Body of pancreas (tissue), 4 donors: ENCODE results near the gene PSMA3. TPM values are rescaled to one million over a fixed set of nuclear protein-coding genes. Genes with fewer than 3 reads are reported as not detected.

Experiments used
- ATAC-seq: fragments of 150-250 bp; one replicate; pipeline ENCODE4 v1.9.1; 2016
- DNase-seq, 4 donors: peaks; one replicate each; pipeline ENCODE4 v3.0.0-alpha.2; 2019
- H3K27ac ChIP-seq, 4 donors: fragments of 200-600 bp; sonication (generic); 1 replicate in 3 of 4; 2 replicates in 1 of 4; pipeline versions ENCODE4 v1.5.1 to v1.6.1; 2016 to 2019; ENCODE audit warnings: mild to moderate bottlenecking in 1 of 4, mixed read lengths in 1 of 4, moderate library complexity in 1 of 4
- H3K27me3 ChIP-seq, 2 donors: fragments of 200-600 bp; sonication (generic); one replicate each; pipeline ENCODE4 v1.6.0; 2016; ENCODE audit warnings: mild to moderate bottlenecking in 1 of 2
- H3K36me3 ChIP-seq, 2 donors: fragments of 200-600 bp; sonication (generic); replicated peaks in 1 of 2; 2 replicates each; pipeline ENCODE4 v1.5.1; 2016; ENCODE audit warnings: low read depth in 2 of 2; ENCODE audit not compliant: insufficient read depth in 1 of 2
- H3K4me1 ChIP-seq: fragments of 200-600 bp; sonication (generic); one replicate; pipeline ENCODE4 v1.6.0; 2016
- H3K4me3 ChIP-seq, 2 donors: fragments of 200-600 bp; sonication (generic); 1 replicate in 1 of 2; 2 replicates in 1 of 2; pipeline ENCODE4 v1.5.1; 2016 to 2019
- H3K9me3 ChIP-seq, 3 donors: fragments of 200-600 bp; sonication (generic); 1 replicate in 2 of 3; 2 replicates in 1 of 3; pipeline ENCODE4 v1.5.1; 2016
- CTCF ChIP-seq, 7 experiments: fragments of 450-650 bp in 4 of 7; fragments of 200-600 bp in 3 of 7; sonication (generic) in 3 of 7; IDR thresholded peaks; one replicate each; pipeline ENCODE4 v1.5.1; 2016 to 2019; ENCODE audit warnings: antibody characterized with exemption in 7 of 7
- POLR2A ChIP-seq, 3 donors: fragments of 450-650 bp; IDR thresholded peaks; one replicate each; pipeline ENCODE4 v1.6.1; 2016; ENCODE audit warnings: antibody characterized with exemption in 3 of 3, mild to moderate bottlenecking in 2 of 3
- WGBS, 2 donors: methylation state at CpG; one replicate each; pipeline ENCODE4 v1.1.5; 2017; 5-methylcytosine and 5-hydroxymethylcytosine counted together
- intact Hi-C: fragments of 100-400 bp; cut with DNase I; formaldehyde crosslinking; loops from one replicate; pipeline ENCODE4 v1.15.1; 2023
- total RNA-seq, 2 donors: library from RNA; depleted of rRNA; stranded (reverse); fragments of >200 nt; gene quantifications; one replicate each; pipeline ENCODE4 v1.1.0, GENCODE V29; 2016

Gene PSMA3
- total RNA-seq, 2 donors from 2014 or later, result 59.7 to 77.0 TPM

GRCh38 chr14:58276208-58276607 lies 31.6 kb downstream of the PSMA3 start:
- no peak for DNase-seq
- H3K4me3 ChIP-seq, result no peak overlapping the region
- 88 to 92% methylated on average over 1 of the region's 1 CpG for WGBS, 2 donors
- no peak overlapping the region for H3K27ac ChIP-seq
- H3K27me3 ChIP-seq, result no peaks in the 10 kb centered on the region
- peaks cover 30% of the 10 kb centered on the region for H3K4me1 ChIP-seq
- H3K9me3 ChIP-seq, result no peaks in the 10 kb centered on the region
- no peak for ATAC-seq
- intact Hi-C loops, result no loop called here
- TF ChIP-seq CTCF (IDR thresholded peaks at IDR 0.05), result no peak
- no peak for TF ChIP-seq POLR2A (IDR thresholded peaks at IDR 0.05)
- H3K36me3 ChIP-seq, result peaks cover 0 to 6% of the 10 kb centered on the region in 2 donors

GRCh38 chr14:58278177-58278576 lies 33.5 kb downstream of the PSMA3 start:
- 95 to 97% methylated on average over 8 of the region's 8 CpGs for WGBS, 2 donors

GRCh38 chr14:58280954-58281787 lies 36.5 kb downstream of the PSMA3 start:
- Histone ChIP-seq H3K9me3 (no peaks in the 10 kb centered on the region), H3K36me3 (peaks cover 0 to 4% of the 10 kb centered on the region in 2 donors), H3K27ac (peak overlapping the region in 3 of 4 donors; percentile 35 to 81 (median 67)), H3K27me3 (no peaks in the 10 kb centered on the region), H3K4me1 (peaks cover 38% of the 10 kb centered on the region), H3K4me3 (no peak overlapping the region)
- DNase-seq (peak in 2 of 4 donors; percentile 31 to 61), ATAC-seq (peak; percentile 67)
- intact Hi-C loops, result no loop called here
- no peak for TF ChIP-seq CTCF (IDR thresholded peaks at IDR 0.05)
- 35 to 39% methylated on average over 4 of the region's 4 CpGs for WGBS, 2 donors

More at GRCh38 chr14:58278177-58278576, 33.5 kb downstream of the PSMA3 start:
- no peak for TF ChIP-seq POLR2A (IDR thresholded peaks at IDR 0.05)
- TF ChIP-seq CTCF (IDR thresholded peaks at IDR 0.05), result no peak
- Histone ChIP-seq H3K27ac (no peak overlapping the region), H3K36me3 (peaks cover 0 to 4% of the 10 kb centered on the region in 2 donors), H3K9me3 (no peaks in the 10 kb centered on the region), H3K27me3 (no peaks in the 10 kb centered on the region), H3K4me3 (no peak overlapping the region), H3K4me1 (peaks cover 29% of the 10 kb centered on the region)
- ATAC-seq (no peak), DNase-seq (no peak)
- intact Hi-C loops, result no loop called here

GRCh38 chr14:58281969-58282368 lies 37.3 kb downstream of the PSMA3 start:
- Histone ChIP-seq H3K4me1 (peaks cover 43% of the 10 kb centered on the region), H3K9me3 (no peaks in the 10 kb centered on the region), H3K27me3 (no peaks in the 10 kb centered on the region), H3K36me3 (peaks cover 0 to 4% of the 10 kb centered on the region in 2 donors), H3K27ac (peak overlapping the region in 3 of 4 donors; percentile 8 to 81 (median 67)), H3K4me3 (no peak overlapping the region)
- ATAC-seq, result peak; percentile 32
- 30 to 33% methylated on average over 3 of the region's 3 CpGs for WGBS, 2 donors
- TF ChIP-seq POLR2A (IDR thresholded peaks at IDR 0.05), result no peak
- no peak for TF ChIP-seq CTCF (IDR thresholded peaks at IDR 0.05)
- intact Hi-C loops, result no loop called here
- no peak for DNase-seq
